Activated T-cell treated with anti-CD3 and anti-CD28 coated beads, Interleukin-2, amount 50 U/mL, for 4 hours (primary cell): ENCODE data around the gene SLC9A6. TPM values are rescaled to one million over a fixed set of nuclear protein-coding genes. Genes with fewer than 3 reads are reported as not detected.

Experiments used
- ATAC-seq, 2 donors: fragments of 200-7000 bp; cut with Tn5 transposase; one replicate each; pipeline ENCODE4 v1.10.0; 2021
- DNase-seq: peaks from one replicate; pipeline ENCODE4 v3.0.0-alpha.2; 2020
- H3K27me3 Mint-ChIP-seq: one replicate; pipeline ENCODE4 v1.8.0; 2021; ENCODE audit warnings: low read depth, mixed read lengths
- H3K36me3 Mint-ChIP-seq: one replicate; pipeline ENCODE4 v1.8.0; 2022; ENCODE audit warnings: mixed read lengths; ENCODE audit not compliant: insufficient read depth
- H3K4me1 Mint-ChIP-seq: one replicate; pipeline ENCODE4 v1.8.0; 2021; ENCODE audit warnings: low read depth, mixed read lengths
- H3K4me3 Mint-ChIP-seq: one replicate; pipeline ENCODE4 v1.8.0; 2021; ENCODE audit warnings: mild to moderate bottlenecking, moderate library complexity, mixed read lengths
- H3K9me3 Mint-ChIP-seq: one replicate; pipeline ENCODE4 v1.8.0; 2021; ENCODE audit warnings: mixed read lengths
- total RNA-seq, 3 donors: library from RNA; stranded (reverse); gene quantifications; one replicate each; pipeline ENCODE4 v1.2.1, GENCODE V29; 2021

The SLC9A6 gene
- total RNA-seq, 3 donors from 2014 or later, result 11.4 to 13.7 (median 12.2) TPM

- Mint-ChIP-seq H3K4me3 (no peak overlapping the region), H3K9me3 (no peaks in the 10 kb centered on the region), H3K36me3 (peaks cover 10% of the 10 kb centered on the region), H3K27me3 (no peaks in the 10 kb centered on the region), H3K4me1 (peaks cover 53% of the 10 kb centered on the region)
- ATAC-seq, result no peak
- DNase-seq, result no peak
Observed at GRCh38 chrX:135988245-135988644, 3.0 kb downstream of the SLC9A6 start.

GRCh38 chrX:136015016-136015415 is 29.8 kb downstream of the SLC9A6 start:
- H3K4me3 Mint-ChIP-seq, result no peak overlapping the region
- H3K4me1 Mint-ChIP-seq, result no peaks in the 10 kb centered on the region
- H3K9me3 Mint-ChIP-seq, result no peaks in the 10 kb centered on the region
- no peak for DNase-seq
- peaks cover 14% of the 10 kb centered on the region for H3K36me3 Mint-ChIP-seq
- no peaks in the 10 kb centered on the region for H3K27me3 Mint-ChIP-seq
- ATAC-seq, result no peak

GRCh38 chrX:136016881-136017280 is 31.6 kb downstream of the SLC9A6 start:
- Mint-ChIP-seq H3K27me3 (no peaks in the 10 kb centered on the region), H3K4me1 (peaks cover 7% of the 10 kb centered on the region), H3K9me3 (no peaks in the 10 kb centered on the region), H3K36me3 (peaks cover 12% of the 10 kb centered on the region), H3K4me3 (no peak overlapping the region)
- no peak for DNase-seq
- no peak for ATAC-seq

DNA sequence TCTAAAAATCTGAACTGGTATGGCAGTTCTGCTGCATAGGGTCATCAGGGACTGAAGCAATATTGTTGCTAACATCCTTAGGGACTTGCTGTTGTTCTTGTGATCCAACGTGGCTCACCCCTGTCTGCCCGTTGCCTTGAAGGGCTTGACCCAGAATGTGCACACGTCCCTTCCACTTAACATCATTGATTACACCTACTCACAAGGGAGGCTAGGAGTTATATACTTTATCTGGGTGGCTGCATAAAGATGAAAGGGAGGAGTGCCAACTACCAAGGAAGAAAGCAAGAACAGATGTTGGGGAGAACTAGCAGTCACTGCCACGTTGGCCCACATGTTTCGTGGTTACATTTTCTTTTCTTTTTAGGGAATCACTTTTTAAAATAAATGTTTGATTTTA is 34.0 kb downstream of the SLC9A6 start:
- H3K4me1 Mint-ChIP-seq, result peaks cover 7% of the 10 kb centered on the region
- DNase-seq, result no peak
- no peaks in the 10 kb centered on the region for H3K9me3 Mint-ChIP-seq
- no peak overlapping the region for H3K4me3 Mint-ChIP-seq
- peaks cover 12% of the 10 kb centered on the region for H3K36me3 Mint-ChIP-seq
- H3K27me3 Mint-ChIP-seq, result no peaks in the 10 kb centered on the region
- no peak for ATAC-seq

DNA sequence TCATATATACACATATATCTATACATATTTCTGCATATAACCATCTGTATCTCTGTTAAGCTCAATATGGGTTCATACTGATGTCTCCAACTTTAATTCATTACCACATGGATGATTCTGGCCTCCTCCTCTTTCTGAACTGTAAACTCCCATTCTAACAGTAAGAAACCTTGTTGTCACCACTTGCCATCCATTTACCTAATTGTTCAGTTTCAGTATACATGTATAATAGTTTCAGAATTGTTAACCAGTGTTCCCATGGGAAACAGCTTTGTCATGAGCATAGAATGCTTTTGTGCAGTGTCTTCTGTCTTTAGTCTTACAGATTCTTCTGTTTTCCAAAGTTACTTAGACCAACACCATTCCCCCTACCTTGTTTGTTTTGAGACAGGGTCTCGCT is 35.9 kb downstream of the SLC9A6 start:
- DNase-seq (no peak), ATAC-seq (no peak)
- no peak overlapping the region for H3K4me3 Mint-ChIP-seq
- peaks cover 7% of the 10 kb centered on the region for H3K4me1 Mint-ChIP-seq
- peaks cover 12% of the 10 kb centered on the region for H3K36me3 Mint-ChIP-seq
- H3K9me3 Mint-ChIP-seq, result no peaks in the 10 kb centered on the region
- H3K27me3 Mint-ChIP-seq, result no peaks in the 10 kb centered on the region

GRCh38 chrX:136021903-136022302 is 36.7 kb downstream of the SLC9A6 start:
- Mint-ChIP-seq H3K27me3 (no peaks in the 10 kb centered on the region), H3K36me3 (peaks cover 12% of the 10 kb centered on the region), H3K4me1 (peaks cover 7% of the 10 kb centered on the region), H3K9me3 (no peaks in the 10 kb centered on the region), H3K4me3 (no peak overlapping the region)
- DNase-seq (no peak), ATAC-seq (peak in 1 of 2 donors; percentile 35)

GRCh38 chrX:136025091-136025490 is 39.9 kb downstream of the SLC9A6 start:
- no peak overlapping the region for H3K4me3 Mint-ChIP-seq
- peaks cover 13% of the 10 kb centered on the region for H3K36me3 Mint-ChIP-seq
- peaks cover 7% of the 10 kb centered on the region for H3K4me1 Mint-ChIP-seq

GRCh38 chrX:136028383-136028984 is 43.2 kb downstream of the SLC9A6 start:
- DNase-seq (no peak), ATAC-seq (peak in 1 of 2 donors; percentile 52)
- Mint-ChIP-seq H3K4me1 (no peaks in the 10 kb centered on the region), H3K27me3 (no peaks in the 10 kb centered on the region), H3K9me3 (no peaks in the 10 kb centered on the region), H3K4me3 (no peak overlapping the region), H3K36me3 (peaks cover 15% of the 10 kb centered on the region)

More at GRCh38 chrX:136025091-136025490, 39.9 kb downstream of the SLC9A6 start:
- Mint-ChIP-seq H3K27me3 (no peaks in the 10 kb centered on the region), H3K9me3 (no peaks in the 10 kb centered on the region)
- no peak for DNase-seq
- no peak for ATAC-seq

- DNase-seq, result no peak
Observed at GRCh38 chrX:136029766-136030165, 44.5 kb downstream of the SLC9A6 start.

DNA sequence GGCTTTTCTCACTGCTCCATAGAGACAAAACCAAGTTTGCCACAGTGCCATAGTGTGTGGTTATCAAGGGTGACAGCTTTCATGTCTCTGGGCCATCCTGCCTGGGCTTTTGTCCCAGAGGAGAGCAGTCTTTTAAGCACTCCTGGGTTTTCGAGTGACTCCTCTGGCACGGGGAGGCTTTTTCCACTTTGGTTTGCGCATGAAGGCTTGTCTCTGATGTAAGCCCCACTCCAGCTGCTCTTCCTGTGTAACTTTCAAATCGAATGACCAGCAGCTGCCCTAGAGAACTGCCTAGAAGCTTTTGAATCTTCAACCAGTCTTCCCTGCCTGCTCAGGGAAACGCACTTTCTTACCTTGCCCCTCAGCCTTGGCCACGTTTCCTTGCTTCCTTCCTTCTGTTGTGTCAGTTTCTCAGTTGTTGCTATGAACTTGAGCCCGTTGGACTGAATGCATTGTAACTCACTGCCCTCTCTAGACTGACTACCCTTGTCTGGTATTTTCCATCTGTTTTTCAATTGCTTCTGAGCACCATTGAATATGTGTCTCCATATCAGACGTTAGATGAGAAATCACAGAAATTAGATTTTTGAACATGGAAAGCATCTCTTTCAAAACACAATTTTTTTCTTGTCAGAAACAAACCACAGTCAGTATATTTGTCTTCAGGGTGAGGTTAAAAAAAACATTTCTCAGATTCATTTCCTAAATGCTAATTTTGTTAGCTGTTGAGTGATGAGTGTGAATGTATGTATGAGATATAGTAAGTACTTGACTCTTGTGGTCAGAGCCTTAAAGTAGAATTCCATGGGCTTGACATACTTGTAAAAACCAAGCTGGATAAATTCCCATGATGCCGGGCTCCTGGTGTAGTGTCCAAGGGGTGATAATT is 45.3 kb downstream of the SLC9A6 start:
- no peaks in the 10 kb centered on the region for H3K4me1 Mint-ChIP-seq
- DNase-seq (no peak), ATAC-seq (no peak)
- peaks cover 13% of the 10 kb centered on the region for H3K36me3 Mint-ChIP-seq
- no peaks in the 10 kb centered on the region for H3K27me3 Mint-ChIP-seq
- H3K4me3 Mint-ChIP-seq, result no peak overlapping the region
- no peaks in the 10 kb centered on the region for H3K9me3 Mint-ChIP-seq

More at GRCh38 chrX:136029766-136030165, 44.5 kb downstream of the SLC9A6 start:
- H3K4me3 Mint-ChIP-seq, result no peak overlapping the region
- H3K4me1 Mint-ChIP-seq, result no peaks in the 10 kb centered on the region
- no peaks in the 10 kb centered on the region for H3K27me3 Mint-ChIP-seq
- peaks cover 13% of the 10 kb centered on the region for H3K36me3 Mint-ChIP-seq
- no peaks in the 10 kb centered on the region for H3K9me3 Mint-ChIP-seq
- ATAC-seq, result no peak

DNA sequence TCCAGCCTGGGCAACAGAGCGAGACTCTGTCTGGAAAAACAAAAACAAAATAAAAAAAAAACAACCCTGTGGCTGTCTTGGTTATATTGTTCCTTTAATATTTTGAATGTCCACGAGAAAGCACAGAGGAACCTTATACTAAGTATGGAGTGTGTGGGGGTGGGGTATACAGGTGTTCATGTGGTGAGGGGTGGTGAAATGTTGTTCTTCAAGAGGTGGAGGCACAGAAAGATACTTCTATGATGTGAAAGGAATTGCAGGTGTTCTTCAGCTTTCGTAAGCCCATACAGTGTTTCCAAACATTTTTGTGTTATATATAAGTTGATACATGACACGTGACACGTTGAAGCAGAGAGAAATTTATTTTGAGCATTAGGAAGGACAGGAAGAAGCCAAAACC is 46.4 kb downstream of the SLC9A6 start:
- no peaks in the 10 kb centered on the region for H3K4me1 Mint-ChIP-seq
- H3K27me3 Mint-ChIP-seq, result no peaks in the 10 kb centered on the region
- H3K4me3 Mint-ChIP-seq, result no peak overlapping the region
- ATAC-seq (no peak), DNase-seq (no peak)
- no peaks in the 10 kb centered on the region for H3K9me3 Mint-ChIP-seq
- peaks cover 17% of the 10 kb centered on the region for H3K36me3 Mint-ChIP-seq

GRCh38 chrX:136032370-136032769 is 47.1 kb downstream of the SLC9A6 start:
- Mint-ChIP-seq H3K9me3 (no peaks in the 10 kb centered on the region), H3K4me3 (no peak overlapping the region), H3K36me3 (peaks cover 15% of the 10 kb centered on the region), H3K4me1 (no peaks in the 10 kb centered on the region), H3K27me3 (no peaks in the 10 kb centered on the region)
- ATAC-seq, result no peak
- DNase-seq, result no peak

- no peaks in the 10 kb centered on the region for H3K27me3 Mint-ChIP-seq
- H3K4me1 Mint-ChIP-seq, result no peaks in the 10 kb centered on the region
- no peak for ATAC-seq
- DNase-seq, result no peak
- no peak overlapping the region for H3K4me3 Mint-ChIP-seq
- peaks cover 11% of the 10 kb centered on the region for H3K36me3 Mint-ChIP-seq
- no peaks in the 10 kb centered on the region for H3K9me3 Mint-ChIP-seq
Observed at GRCh38 chrX:136034668-136035067, 49.4 kb downstream of the SLC9A6 start.

- no peaks in the 10 kb centered on the region for H3K9me3 Mint-ChIP-seq
- no peaks in the 10 kb centered on the region for H3K4me1 Mint-ChIP-seq
- H3K36me3 Mint-ChIP-seq, result peaks cover 9% of the 10 kb centered on the region
- no peaks in the 10 kb centered on the region for H3K27me3 Mint-ChIP-seq
- ATAC-seq (no peak), DNase-seq (no peak)
- no peak overlapping the region for H3K4me3 Mint-ChIP-seq
Observed at GRCh38 chrX:136035663-136036062, 50.4 kb downstream of the SLC9A6 start.

DNA sequence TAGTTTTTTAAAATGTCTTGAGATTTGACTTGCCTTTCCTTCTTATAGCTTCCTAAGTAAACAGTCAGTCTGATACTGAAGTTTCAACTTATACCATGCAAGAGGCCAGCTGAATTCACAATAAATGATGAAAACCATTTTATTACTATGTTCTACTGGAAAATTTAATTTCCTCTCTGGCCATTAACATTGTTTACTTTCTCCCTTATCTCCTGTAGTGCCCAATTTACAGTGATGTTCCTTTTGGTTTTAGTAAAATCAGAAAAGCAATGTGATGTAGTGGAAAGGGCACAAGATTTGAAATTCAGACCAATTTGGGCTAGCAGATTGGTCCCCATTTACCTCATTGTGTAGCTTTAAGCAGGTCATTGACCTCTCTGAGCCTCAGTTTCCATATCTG is 54.2 kb downstream of the SLC9A6 start:
- ATAC-seq (no peak), DNase-seq (no peak)
- Mint-ChIP-seq H3K36me3 (peaks cover 11% of the 10 kb centered on the region), H3K4me3 (no peak overlapping the region), H3K27me3 (no peaks in the 10 kb centered on the region), H3K9me3 (no peaks in the 10 kb centered on the region), H3K4me1 (no peaks in the 10 kb centered on the region)
